Lower leg skin (tissue), 3 donors: ENCODE results near the gene SCAPER.

Source experiments
- POLR2A ChIP-seq, 2 donors: fragments of 450-650 bp; IDR thresholded peaks; one replicate each; pipeline ENCODE4 v1.6.1; 2016 to 2017; ENCODE audit warnings: antibody characterized with exemption in 2 of 2, mild to moderate bottlenecking in 1 of 2, moderate library complexity in 1 of 2
- TF ChIP-seq, protein P1 (sequence below), 3 donors: fragments of 450-650 bp; IDR thresholded peaks; one replicate each; pipeline ENCODE4 v1.5.1; 2016; ENCODE audit warnings: antibody characterized with exemption in 3 of 3, mild to moderate bottlenecking in 3 of 3, moderate library complexity in 2 of 3

DNA sequence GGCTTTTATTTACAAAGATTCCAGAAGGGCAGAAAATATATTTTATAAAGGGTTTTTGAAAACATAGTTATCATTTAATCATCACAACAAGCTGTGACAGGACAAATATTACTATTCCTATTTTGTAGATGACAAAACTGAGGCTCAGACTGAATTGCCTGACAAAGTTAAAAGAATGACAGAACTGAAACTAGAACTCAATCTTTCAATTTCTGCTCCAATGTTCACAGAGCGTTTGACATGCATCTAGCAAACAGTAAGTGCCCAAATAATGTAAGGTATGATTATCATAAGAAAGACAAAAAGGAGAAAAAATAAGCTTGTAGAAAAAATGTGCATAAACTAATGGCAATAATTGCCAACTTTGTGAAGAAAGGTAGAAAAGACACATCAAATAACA is 61.9 kb downstream of the SCAPER start:
- TF ChIP-seq POLR2A (IDR thresholded peaks at IDR 0.05), result no peak
- TF ChIP-seq, protein P1, sequence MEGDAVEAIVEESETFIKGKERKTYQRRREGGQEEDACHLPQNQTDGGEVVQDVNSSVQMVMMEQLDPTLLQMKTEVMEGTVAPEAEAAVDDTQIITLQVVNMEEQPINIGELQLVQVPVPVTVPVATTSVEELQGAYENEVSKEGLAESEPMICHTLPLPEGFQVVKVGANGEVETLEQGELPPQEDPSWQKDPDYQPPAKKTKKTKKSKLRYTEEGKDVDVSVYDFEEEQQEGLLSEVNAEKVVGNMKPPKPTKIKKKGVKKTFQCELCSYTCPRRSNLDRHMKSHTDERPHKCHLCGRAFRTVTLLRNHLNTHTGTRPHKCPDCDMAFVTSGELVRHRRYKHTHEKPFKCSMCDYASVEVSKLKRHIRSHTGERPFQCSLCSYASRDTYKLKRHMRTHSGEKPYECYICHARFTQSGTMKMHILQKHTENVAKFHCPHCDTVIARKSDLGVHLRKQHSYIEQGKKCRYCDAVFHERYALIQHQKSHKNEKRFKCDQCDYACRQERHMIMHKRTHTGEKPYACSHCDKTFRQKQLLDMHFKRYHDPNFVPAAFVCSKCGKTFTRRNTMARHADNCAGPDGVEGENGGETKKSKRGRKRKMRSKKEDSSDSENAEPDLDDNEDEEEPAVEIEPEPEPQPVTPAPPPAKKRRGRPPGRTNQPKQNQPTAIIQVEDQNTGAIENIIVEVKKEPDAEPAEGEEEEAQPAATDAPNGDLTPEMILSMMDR (IDR thresholded peaks at IDR 0.05), result no peak
